ENCODE data around the gene B3GNT7.

DNA sequence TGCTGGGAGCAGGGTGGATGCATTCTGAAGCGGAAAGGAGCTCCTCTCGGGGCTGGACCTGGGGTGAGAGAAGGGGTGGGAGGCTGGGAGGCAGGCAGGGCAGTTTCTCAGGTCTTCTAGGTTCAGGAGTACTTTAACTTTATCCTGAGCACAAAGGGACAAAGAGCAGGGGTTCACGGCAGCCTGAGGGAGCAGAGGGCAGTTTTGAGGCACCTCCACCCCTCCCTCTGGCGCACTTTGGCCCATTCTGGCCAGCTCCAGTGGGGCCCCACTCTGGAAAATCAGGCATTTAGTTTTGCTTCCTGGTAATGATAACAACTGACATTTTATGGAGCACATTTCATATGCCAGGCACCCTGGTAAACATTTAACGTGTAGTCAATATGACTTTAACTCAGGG, 14.3 kb downstream of the B3GNT7 start:
- TF ChIP-seq, protein P1, sequence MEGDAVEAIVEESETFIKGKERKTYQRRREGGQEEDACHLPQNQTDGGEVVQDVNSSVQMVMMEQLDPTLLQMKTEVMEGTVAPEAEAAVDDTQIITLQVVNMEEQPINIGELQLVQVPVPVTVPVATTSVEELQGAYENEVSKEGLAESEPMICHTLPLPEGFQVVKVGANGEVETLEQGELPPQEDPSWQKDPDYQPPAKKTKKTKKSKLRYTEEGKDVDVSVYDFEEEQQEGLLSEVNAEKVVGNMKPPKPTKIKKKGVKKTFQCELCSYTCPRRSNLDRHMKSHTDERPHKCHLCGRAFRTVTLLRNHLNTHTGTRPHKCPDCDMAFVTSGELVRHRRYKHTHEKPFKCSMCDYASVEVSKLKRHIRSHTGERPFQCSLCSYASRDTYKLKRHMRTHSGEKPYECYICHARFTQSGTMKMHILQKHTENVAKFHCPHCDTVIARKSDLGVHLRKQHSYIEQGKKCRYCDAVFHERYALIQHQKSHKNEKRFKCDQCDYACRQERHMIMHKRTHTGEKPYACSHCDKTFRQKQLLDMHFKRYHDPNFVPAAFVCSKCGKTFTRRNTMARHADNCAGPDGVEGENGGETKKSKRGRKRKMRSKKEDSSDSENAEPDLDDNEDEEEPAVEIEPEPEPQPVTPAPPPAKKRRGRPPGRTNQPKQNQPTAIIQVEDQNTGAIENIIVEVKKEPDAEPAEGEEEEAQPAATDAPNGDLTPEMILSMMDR (IDR thresholded peaks at IDR 0.05), result no peak
- TF ChIP-seq ZFX (IDR thresholded peaks at IDR 0.05; ENCODE audit: borderline replicate concordance), result no peak

Measured in 22Rv1 (cell line).